Effector memory CD4-positive, alpha-beta T cell (primary cell): ENCODE results near the gene SECTM1.
A peak's percentile ranks its signal among the peaks of the same experiment; 100 is the strongest.

Source experiments
- DNase-seq, 3 donors: peaks; one replicate each; pipeline ENCODE4 v3.0.0-alpha.2; 2020
- H3K27ac ChIP-seq: 2 replicates; pipeline ENCODE4 v1.7.0; 2013; ENCODE audit warnings: mild to moderate bottlenecking, low read length, moderate library complexity; ENCODE audit not compliant: insufficient read depth, poor library complexity, severe bottlenecking
- H3K27me3 ChIP-seq: replicated peaks from 2 replicates; pipeline ENCODE4 v1.7.0; 2013; ENCODE audit warnings: mild to moderate bottlenecking, low read length; ENCODE audit not compliant: insufficient read depth, control insufficient read depth, poor library complexity, severe bottlenecking
- H3K36me3 ChIP-seq: 2 replicates; pipeline ENCODE4 v1.7.0; 2013; ENCODE audit warnings: mild to moderate bottlenecking, low read length, moderate library complexity; ENCODE audit not compliant: control insufficient read depth, insufficient read depth
- H3K4me1 ChIP-seq: 2 replicates; pipeline ENCODE4 v1.7.0; 2013; ENCODE audit warnings: low read length, mild to moderate bottlenecking; ENCODE audit not compliant: control insufficient read depth, insufficient read depth, poor library complexity, severe bottlenecking
- H3K4me3 ChIP-seq: 2 replicates; pipeline ENCODE4 v1.7.0; 2013; ENCODE audit warnings: low read length, low read depth, mild to moderate bottlenecking; ENCODE audit not compliant: insufficient read depth, poor library complexity, severe bottlenecking
- H3K9me3 ChIP-seq: 2 replicates; pipeline ENCODE4 v1.7.0; 2013; ENCODE audit warnings: mild to moderate bottlenecking, low read length, moderate library complexity; ENCODE audit not compliant: control insufficient read depth

SECTM1 gene

GRCh38 chr17:82287013-82287867 is 46.3 kb downstream of the SECTM1 start:
- no peaks in the 10 kb centered on the region for H3K27me3 ChIP-seq
- DNase-seq: no peak
- H3K9me3 ChIP-seq: no peaks in the 10 kb centered on the region
- H3K36me3 ChIP-seq: no peaks in the 10 kb centered on the region
- peaks cover 6% of the 10 kb centered on the region for H3K4me1 ChIP-seq
- H3K4me3 ChIP-seq: no peak overlapping the region
- H3K27ac ChIP-seq: no peak overlapping the region

- no peaks in the 10 kb centered on the region for H3K36me3 ChIP-seq
- no peak overlapping the region for H3K27ac ChIP-seq
- H3K4me1 ChIP-seq: peaks cover 5% of the 10 kb centered on the region
- DNase-seq: no peak
- no peaks in the 10 kb centered on the region for H3K9me3 ChIP-seq
- no peak overlapping the region for H3K4me3 ChIP-seq
- H3K27me3 ChIP-seq: no peaks in the 10 kb centered on the region
Observed at GRCh38 chr17:82285141-82285540, 48.4 kb downstream of the SECTM1 start.

GRCh38 chr17:82283208-82283749 is 50.3 kb downstream of the SECTM1 start:
- Histone ChIP-seq H3K9me3 (no peaks in the 10 kb centered on the region), H3K27ac (no peak overlapping the region), H3K4me3 (no peak overlapping the region), H3K27me3 (no peaks in the 10 kb centered on the region), H3K36me3 (no peaks in the 10 kb centered on the region), H3K4me1 (peaks cover 5% of the 10 kb centered on the region)
- peak in 1 of 3 donors; percentile 12 for DNase-seq

- no peak overlapping the region for H3K4me3 ChIP-seq
- H3K4me1 ChIP-seq: peaks cover 5% of the 10 kb centered on the region
- H3K36me3 ChIP-seq: no peaks in the 10 kb centered on the region
- no peak overlapping the region for H3K27ac ChIP-seq
- no peak for DNase-seq
- no peaks in the 10 kb centered on the region for H3K27me3 ChIP-seq
- H3K9me3 ChIP-seq: no peaks in the 10 kb centered on the region
Observed at GRCh38 chr17:82282239-82283207, 51.0 kb downstream of the SECTM1 start.

- Histone ChIP-seq H3K27me3 (no peaks in the 10 kb centered on the region), H3K4me1 (peaks cover 5% of the 10 kb centered on the region), H3K36me3 (no peaks in the 10 kb centered on the region), H3K4me3 (no peak overlapping the region), H3K27ac (no peak overlapping the region), H3K9me3 (no peaks in the 10 kb centered on the region)
- no peak for DNase-seq
Observed at GRCh38 chr17:82281502-82282238, 51.9 kb downstream of the SECTM1 start.

DNA sequence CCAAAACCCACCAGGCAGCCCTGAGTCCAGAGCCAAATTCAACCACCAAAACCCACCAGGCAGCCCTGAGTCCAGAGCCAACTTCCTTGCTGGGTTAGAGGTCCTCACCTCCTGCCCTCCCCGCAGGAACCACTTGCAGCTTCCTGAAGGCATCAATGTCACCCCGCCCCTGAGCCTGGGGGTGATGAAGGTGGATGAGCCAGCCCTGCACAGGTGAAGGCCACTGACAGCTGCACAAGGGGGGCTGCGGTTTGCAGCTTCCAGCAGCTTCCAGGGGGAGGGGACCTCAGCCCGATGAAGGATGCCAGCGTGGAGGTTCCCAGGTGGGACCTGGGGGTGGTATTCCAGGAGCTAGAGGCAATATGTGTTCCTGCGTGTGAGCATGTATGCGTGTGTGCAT is 52.5 kb downstream of the SECTM1 start:
- no peak overlapping the region for H3K27ac ChIP-seq
- peaks cover 5% of the 10 kb centered on the region for H3K4me1 ChIP-seq
- H3K4me3 ChIP-seq: no peak overlapping the region
- no peaks in the 10 kb centered on the region for H3K9me3 ChIP-seq
- H3K36me3 ChIP-seq: no peaks in the 10 kb centered on the region
- DNase-seq: no peak
- no peaks in the 10 kb centered on the region for H3K27me3 ChIP-seq

DNA sequence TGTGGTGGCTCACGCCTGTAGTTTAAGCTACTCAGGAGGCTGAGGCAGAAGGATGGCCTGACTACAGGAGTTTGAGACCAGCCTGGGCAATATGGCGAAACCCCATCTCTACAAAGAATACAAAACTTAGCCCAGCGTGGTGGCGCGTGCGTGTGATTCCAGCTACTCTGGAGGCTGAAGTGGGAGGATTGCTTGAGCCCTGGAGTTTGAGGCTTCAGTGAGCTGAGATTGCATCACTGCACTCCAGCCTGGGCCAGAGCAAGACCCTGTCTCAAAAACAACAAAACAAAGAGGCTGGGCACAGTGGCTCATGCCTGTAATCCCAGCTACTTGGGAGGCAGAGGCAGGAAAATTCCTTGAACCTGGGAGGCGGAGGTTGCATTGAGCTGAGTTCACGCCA is 53.0 kb downstream of the SECTM1 start:
- no peak for DNase-seq
- Histone ChIP-seq H3K36me3 (no peaks in the 10 kb centered on the region), H3K27me3 (no peaks in the 10 kb centered on the region), H3K4me1 (peaks cover 5% of the 10 kb centered on the region), H3K4me3 (no peak overlapping the region), H3K9me3 (no peaks in the 10 kb centered on the region), H3K27ac (no peak overlapping the region)

DNA sequence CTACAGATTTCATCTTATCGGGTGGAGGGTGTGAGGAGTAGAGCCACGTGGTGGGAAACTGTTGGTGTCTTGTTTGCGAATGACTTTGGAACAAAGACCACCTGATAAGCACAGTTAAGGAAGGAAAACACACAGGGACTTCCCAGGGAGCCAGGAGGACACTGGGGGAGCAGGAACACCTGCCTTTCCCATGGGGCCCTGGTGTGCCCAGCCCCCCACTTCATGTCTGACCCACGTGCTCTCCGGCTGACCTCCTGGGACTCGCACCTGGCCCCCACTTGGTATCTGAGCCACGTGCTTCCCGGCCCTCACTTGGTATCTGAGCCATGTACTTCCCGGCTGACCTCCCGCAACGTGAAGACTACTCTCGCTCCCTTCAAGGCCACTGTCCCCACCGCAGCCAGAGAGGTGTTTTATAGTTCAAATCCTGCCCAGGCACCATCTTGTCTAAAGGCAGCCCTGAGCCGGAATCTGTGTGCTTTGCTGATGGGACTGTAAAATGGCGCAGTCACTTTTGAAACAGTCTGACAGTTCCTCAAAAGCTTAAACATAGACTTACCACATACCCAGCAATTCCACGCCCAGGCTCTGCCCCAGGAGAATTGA is 54.7 kb downstream of the SECTM1 start:
- DNase-seq: no peak
- H3K27ac ChIP-seq: no peak overlapping the region
- no peak overlapping the region for H3K4me3 ChIP-seq
- H3K9me3 ChIP-seq: no peaks in the 10 kb centered on the region
- H3K27me3 ChIP-seq: no peaks in the 10 kb centered on the region
- H3K4me1 ChIP-seq: peaks cover 8% of the 10 kb centered on the region
- no peaks in the 10 kb centered on the region for H3K36me3 ChIP-seq

- H3K27me3 ChIP-seq: no peaks in the 10 kb centered on the region
- no peak overlapping the region for H3K4me3 ChIP-seq
- no peak overlapping the region for H3K27ac ChIP-seq
- DNase-seq: no peak
- no peaks in the 10 kb centered on the region for H3K9me3 ChIP-seq
- no peaks in the 10 kb centered on the region for H3K36me3 ChIP-seq
- peaks cover 11% of the 10 kb centered on the region for H3K4me1 ChIP-seq
Observed at GRCh38 chr17:82278308-82278707, 55.3 kb downstream of the SECTM1 start.
